ENCODE results near the gene PHEX. TPM values are rescaled to one million over a fixed set of nuclear protein-coding genes. Genes with fewer than 3 reads are reported as not detected.

Gene PHEX
- total RNA-seq, result 1 to 10 TPM in 1 of 2 donors, under 1 TPM in 1; 0.67 to 1.7 TPM

GRCh38 chrX:22032084-22032483 is at the start of gene PHEX:
Gene PHEX (plus strand): TSS chrX:22032325. CDS start chrX:22033006, 681 bp downstream.

GRCh38 chrX:22272613-22273012 is 240.5 kb downstream of the PHEX start, which contains the start of gene CBLL2:
Gene CBLL2 (plus strand): TSS chrX:22272913. CDS start chrX:22272992, 79 bp downstream.

Other genes starting within 250 kb of the PHEX start
- gene MBTPS2, start 192.7 kb upstream of the PHEX start, total RNA-seq, result 10 to 100 TPM in 1 of 2 donors, 1 to 10 TPM in 1; 10.0 to 15.0 TPM
- 1 to 10 TPM; 1.4 to 2.7 TPM for gene YY2, start 176.3 kb upstream of the PHEX start, total RNA-seq
- gene SMS, start 91.6 kb upstream of the PHEX start, total RNA-seq, result 100 to 1,000 TPM; 128 to 212 TPM
- not detected for gene CBLL2, start 240.6 kb downstream of the PHEX start, total RNA-seq

Data from melanocyte of skin (primary cell).